ENCODE measurements around the gene PRR14L.
"Not testable (repeated sequence)": the region's sequence is repeated elsewhere in the genome, so short reads cannot be mapped to it uniquely, and the experiment has no call there.

Gene PRR14L

GRCh38 chr22:31681349-31682345, 68.3 kb downstream of the PRR14L start:
- peak; percentile 61 for DNase-seq

GRCh38 chr22:31680861-31681341, 69.0 kb downstream of the PRR14L start:
- DNase-seq: peak; percentile 85

- DNase-seq: no peak
These were observed 71.2 kb downstream of the PRR14L start for GRCh38 chr22:31678748-31679147.

- DNase-seq: peak; percentile 93
These were observed 73.2 kb downstream of the PRR14L start for GRCh38 chr22:31676700-31677099.

- DNase-seq: not testable (repeated sequence)
These were observed 75.7 kb downstream of the PRR14L start for GRCh38 chr22:31674219-31674618.

GRCh38 chr22:31668849-31669248, 81.1 kb downstream of the PRR14L start:
- DNase-seq: not testable (repeated sequence)

- DNase-seq: no peak
These were observed 87.3 kb downstream of the PRR14L start for GRCh38 chr22:31662668-31663037.

GRCh38 chr22:31661851-31662667, 87.9 kb downstream of the PRR14L start, which contains the start of gene PISD:
TSS of gene PISD (minus strand) at chr22:31662215. CDS start at chr22:31662208, 7 bp downstream.
- peak; percentile 93 for DNase-seq

GRCh38 chr22:31660860-31661341, 89.0 kb downstream of the PRR14L start:
- peak; percentile 78 for DNase-seq

- no peak for DNase-seq
These were observed 90.7 kb downstream of the PRR14L start for GRCh38 chr22:31659246-31659645.

GRCh38 chr22:31654408-31654807, 95.5 kb downstream of the PRR14L start:
- DNase-seq: no peak

GRCh38 chr22:31653944-31654343, 96.0 kb downstream of the PRR14L start:
- DNase-seq: no peak

- DNase-seq: no peak
These were observed 96.8 kb downstream of the PRR14L start for GRCh38 chr22:31652911-31653684.

- DNase-seq: no peak
These were observed 97.8 kb downstream of the PRR14L start for GRCh38 chr22:31652088-31652487.

GRCh38 chr22:31651664-31652063, 98.3 kb downstream of the PRR14L start:
- no peak for DNase-seq

GRCh38 chr22:31650391-31650790, 99.5 kb downstream of the PRR14L start:
- DNase-seq: peak; percentile 81

- peak; percentile 77 for DNase-seq
These were observed 102.2 kb downstream of the PRR14L start for GRCh38 chr22:31647523-31648320.

GRCh38 chr22:31647066-31647465, 102.9 kb downstream of the PRR14L start:
- no peak for DNase-seq

- peak; percentile 93 for DNase-seq
These were observed 103.5 kb downstream of the PRR14L start for GRCh38 chr22:31646186-31647019.

GRCh38 chr22:31639436-31640039, 110.4 kb downstream of the PRR14L start:
- DNase-seq: no peak

Data from fibroblast of skin of right biceps (primary cell).